HG03135 (cell line): ENCODE measurements around the gene ZNF692.
A peak's percentile ranks its signal among the peaks of the same experiment; 100 is the strongest.
"Not testable (repeated sequence)": the region's sequence is repeated elsewhere in the genome, so short reads cannot be mapped to it uniquely, and the experiment has no call there.

Experiments used
- ATAC-seq: cut with Tn5 transposase; IDR thresholded peaks from one replicate; pipeline ENCODE4 v1.9.1; 2021; ENCODE audit warnings: mild to moderate bottlenecking, moderate library complexity; ENCODE audit not compliant: unreplicated experiment

ZNF692 gene

GRCh38 chr1:248858891-248859889 is at the start of gene ZNF692:
ZNF692 (minus strand) TSS chr1:248859085; CDS start chr1:248858309, 776 bp downstream.
- ATAC-seq = peak; percentile 79

- ATAC-seq = peak; percentile 20
Measured at GRCh38 chr1:248906753-248907661, 48.1 kb upstream of the ZNF692 start.

GRCh38 chr1:248906009-248906752 is 47.3 kb upstream of the ZNF692 start, which contains the start of gene PGBD2:
PGBD2 (plus strand) TSS chr1:248906235; CDS start chr1:248913863, 7,628 bp downstream.
- ATAC-seq = peak; percentile 95

GRCh38 chr1:248905662-248906008 is 46.8 kb upstream of the ZNF692 start:
- ATAC-seq = no peak

- no peak for ATAC-seq
Measured at GRCh38 chr1:248904437-248905216, 45.7 kb upstream of the ZNF692 start.

- ATAC-seq = no peak
Measured at GRCh38 chr1:248901578-248901977, 42.7 kb upstream of the ZNF692 start.

- no peak for ATAC-seq
Measured at GRCh38 chr1:248900637-248901036, 41.8 kb upstream of the ZNF692 start.

GRCh38 chr1:248897412-248898337 is 38.8 kb upstream of the ZNF692 start:
- no peak for ATAC-seq

GRCh38 chr1:248894837-248895236 is 36.0 kb upstream of the ZNF692 start:
- no peak for ATAC-seq

- ATAC-seq = no peak
Measured at GRCh38 chr1:248892590-248892989, 33.7 kb upstream of the ZNF692 start.

GRCh38 chr1:248891758-248892157 is 32.9 kb upstream of the ZNF692 start:
- ATAC-seq = no peak

GRCh38 chr1:248890549-248891498 is 31.9 kb upstream of the ZNF692 start:
- ATAC-seq = no peak

- ATAC-seq = not testable (repeated sequence)
Measured at GRCh38 chr1:248889914-248890243, 31.0 kb upstream of the ZNF692 start.

- no peak for ATAC-seq
Measured at GRCh38 chr1:248886237-248886895, 27.5 kb upstream of the ZNF692 start.

GRCh38 chr1:248885646-248886045 is 26.8 kb upstream of the ZNF692 start:
- no peak for ATAC-seq

GRCh38 chr1:248884632-248885295 is 25.9 kb upstream of the ZNF692 start:
- no peak for ATAC-seq

- ATAC-seq = not testable (repeated sequence)
Measured at GRCh38 chr1:248882427-248882826, 23.5 kb upstream of the ZNF692 start.
